CD4-positive, alpha-beta T cell treated with Interleukin-4 for 1 hour (primary cell): ENCODE data around the gene RBMS1.

ENCODE experiments used
- DNase-seq, 2 donors: peaks; one replicate each; pipeline ENCODE4 v3.0.0-alpha.2; 2020 to 2022

Gene RBMS1

DNA sequence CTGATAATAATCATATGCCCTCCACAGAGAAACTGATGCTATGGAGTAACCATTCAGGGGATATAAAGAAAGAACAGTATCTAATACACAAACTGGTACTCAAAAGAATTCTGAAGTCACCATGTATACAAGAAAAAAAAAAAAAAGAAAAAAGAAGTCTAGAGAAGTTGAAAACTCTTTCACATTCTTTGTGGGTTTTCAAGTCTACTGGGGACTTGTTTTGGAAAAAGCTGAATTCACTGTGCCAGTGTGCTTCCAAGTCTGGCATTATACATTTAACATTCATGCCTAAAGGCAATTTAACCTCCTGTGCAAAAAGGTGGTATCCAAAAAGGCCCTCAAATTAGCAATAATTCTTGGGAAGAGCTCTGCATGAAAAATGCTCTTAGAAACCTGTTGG lies 198.7 kb downstream of the RBMS1 start:
- DNase-seq, result no peak

DNA sequence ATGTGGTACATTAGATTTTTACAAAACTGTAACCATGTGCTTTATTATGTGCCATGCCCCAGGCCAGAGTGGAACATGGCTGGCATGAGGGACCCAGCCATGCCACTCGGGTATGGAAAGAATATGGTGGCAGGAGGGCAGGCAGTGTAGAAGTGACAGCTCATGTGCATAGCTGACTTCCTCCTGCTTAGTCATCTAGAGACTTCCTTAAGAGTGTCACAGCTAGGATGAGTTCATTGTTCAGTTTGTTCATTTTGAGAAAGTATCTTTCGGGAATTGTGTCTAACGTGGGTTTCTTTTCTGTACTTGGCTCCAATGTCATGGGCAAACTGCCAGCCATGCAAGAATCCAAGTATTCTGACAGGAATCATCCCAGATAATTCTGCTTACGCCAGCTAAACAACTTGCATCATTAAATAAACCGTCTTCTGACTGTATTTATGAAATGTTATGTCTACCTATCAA lies 199.2 kb downstream of the RBMS1 start:
- peak in 1 of 2 donors; percentile 16 for DNase-seq

DNA sequence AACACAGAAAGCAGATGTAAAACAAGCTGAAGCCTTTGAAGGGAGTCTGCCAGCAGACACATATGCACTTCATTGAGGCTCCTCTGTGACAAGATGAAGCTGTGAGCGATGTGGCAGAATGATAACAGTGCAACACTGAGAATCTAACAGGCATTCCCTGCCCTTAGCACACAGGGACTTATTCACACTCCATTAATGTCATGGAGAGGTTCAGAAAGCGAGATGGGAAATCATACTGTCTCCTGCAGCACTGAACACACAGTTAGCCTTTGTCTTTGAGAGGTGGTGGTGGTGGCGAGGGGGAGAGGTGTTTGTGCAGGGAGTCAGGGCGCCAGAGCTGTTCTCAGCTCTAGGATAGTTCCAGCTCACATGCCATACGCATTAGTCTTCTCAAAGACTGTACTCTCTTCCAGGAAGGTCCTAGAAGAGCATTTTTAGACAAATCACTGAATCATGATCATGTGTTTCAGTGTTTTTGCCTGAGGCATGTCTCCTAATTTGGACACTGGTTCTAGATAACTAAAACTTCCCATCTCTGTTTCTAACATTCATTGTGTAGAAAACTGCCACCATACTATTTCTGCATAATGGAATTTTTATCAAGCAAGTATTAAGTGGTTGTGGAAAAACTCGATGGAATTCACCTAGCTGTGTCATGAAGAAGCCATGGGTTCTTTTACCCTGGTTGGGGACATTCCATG lies 200.1 kb downstream of the RBMS1 start:
- no peak for DNase-seq

DNA sequence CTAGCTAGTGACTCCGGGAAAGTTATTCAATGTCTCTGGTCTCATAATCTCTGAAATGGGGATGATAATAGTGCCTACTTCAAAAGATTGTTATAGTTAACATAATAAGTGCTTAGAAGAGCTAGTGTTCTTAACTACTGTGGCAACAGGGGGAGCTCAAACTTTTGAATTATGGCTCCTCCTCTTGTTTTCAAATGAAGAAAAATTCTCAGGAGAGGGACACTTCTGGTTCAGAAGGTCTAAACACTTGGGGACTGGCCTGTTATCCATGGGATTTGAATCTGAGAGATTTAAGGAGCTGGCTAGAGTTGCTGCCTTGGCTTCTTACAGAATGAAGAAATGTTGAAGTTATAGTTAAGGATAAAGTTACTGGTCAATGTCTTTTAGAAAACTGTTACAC lies 201.4 kb downstream of the RBMS1 start:
- DNase-seq, result no peak

DNA sequence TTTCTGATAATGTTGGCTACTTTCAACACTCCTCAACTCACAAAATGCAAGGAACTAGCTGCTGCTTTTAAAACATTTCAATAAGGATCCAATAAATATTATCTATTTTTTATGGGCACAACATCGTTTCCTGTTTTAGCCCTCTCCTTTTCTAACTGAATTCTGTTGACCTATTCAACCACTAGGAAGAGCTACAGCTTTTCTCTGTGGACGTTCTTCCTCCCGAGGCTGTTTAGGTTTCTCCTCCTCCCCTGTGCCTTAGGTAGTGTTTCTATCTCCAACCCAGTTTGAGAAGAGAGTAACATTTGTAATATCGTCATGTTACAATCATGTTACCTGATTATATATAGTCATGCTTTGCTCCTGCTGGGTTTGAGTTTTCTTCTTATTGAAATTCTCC lies 202.2 kb downstream of the RBMS1 start:
- DNase-seq, result no peak

DNA sequence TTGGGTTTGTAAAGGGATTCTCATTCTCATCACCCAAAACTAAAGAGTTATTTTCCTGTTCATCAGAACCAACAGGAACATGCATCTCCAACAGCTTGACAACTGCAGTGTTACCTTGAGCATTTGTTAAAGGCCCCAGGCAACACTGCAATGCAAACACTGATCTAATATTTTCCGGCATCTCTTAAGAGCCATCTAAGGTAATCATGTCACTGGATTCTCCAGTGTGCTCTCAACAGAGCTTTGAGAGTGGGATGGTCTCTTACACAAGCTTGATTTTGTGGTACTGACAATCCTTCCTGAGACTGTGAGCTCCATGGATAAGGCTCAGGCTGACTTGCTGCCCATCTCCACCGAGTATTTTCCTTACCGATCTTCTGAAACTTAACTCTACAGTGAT lies 203.0 kb downstream of the RBMS1 start:
- no peak for DNase-seq

DNA sequence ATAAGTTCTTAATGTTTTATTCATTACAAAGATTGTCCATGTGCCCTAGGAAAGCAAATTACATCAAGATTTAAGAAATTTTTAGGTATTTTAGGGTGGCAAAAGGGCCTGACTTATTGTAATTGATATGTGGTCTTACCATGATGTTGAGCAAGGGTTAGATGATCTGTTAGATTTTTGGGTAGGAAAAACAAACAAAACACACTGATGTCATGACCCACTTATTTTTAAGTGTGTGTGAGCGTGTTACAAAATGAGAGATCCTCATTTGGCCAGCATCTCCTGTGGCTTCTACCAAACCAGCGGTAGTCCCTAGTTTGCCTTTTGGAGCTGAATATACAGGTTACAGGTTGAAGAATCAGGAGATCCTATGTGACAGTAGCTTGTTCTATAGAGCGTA lies 203.8 kb downstream of the RBMS1 start:
- no peak for DNase-seq

DNA sequence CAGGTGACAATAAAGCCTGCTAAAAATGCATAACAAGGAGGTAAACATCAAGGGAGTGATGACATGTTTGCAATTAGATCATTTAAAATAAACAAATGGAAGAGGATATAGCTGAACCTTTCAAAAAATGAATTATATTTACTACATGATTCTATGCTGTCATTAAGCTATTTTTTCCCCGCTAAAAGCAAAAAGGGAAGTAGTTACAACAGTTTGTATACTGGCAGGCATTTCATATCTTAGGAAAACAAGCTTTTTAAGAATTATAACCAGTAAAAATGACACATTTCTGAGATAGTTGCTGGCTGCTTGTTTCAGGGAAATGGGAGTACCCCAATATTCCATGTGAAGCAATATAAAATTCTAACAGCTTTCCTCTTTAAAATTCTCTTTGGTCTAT lies 204.5 kb downstream of the RBMS1 start:
- DNase-seq, result no peak

DNA sequence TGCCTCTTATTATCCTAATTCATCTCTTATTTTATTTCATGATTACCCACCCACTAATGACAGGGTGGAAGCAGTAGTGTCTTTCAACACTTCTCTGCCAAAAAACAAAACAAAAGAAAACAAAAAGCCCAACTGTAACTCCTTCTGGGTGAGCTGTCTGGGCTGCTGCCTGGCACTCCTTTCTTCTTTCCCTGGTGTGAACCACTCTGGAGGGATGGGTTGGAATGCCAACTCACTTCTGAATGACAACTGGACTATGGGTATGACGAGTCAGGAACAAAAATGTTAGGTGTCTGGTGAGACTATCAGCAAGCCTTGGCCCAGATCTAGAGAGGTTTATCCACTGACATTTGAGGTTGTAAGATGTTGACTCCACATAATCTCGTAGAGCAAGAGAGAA lies 205.3 kb downstream of the RBMS1 start:
- DNase-seq, result no peak

DNA sequence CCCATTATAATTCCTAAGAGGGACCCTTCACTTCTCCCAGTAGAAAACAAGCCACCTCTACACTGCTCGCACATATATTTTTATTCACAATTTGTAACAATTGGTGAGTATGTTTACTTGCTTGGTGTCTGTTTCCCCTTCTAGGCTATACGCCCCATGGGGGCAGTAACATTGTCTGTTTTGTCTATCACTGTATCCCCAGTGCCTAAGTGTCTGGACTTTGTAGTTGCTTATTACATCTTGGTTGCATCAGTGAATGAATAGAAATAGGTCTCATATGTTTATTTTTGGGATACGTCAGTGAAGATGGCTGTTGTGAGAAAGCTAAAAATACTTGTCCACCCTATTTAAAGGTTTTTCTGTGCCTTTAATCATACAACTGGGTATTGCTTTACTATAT lies 206.1 kb downstream of the RBMS1 start:
- DNase-seq, result no peak

DNA sequence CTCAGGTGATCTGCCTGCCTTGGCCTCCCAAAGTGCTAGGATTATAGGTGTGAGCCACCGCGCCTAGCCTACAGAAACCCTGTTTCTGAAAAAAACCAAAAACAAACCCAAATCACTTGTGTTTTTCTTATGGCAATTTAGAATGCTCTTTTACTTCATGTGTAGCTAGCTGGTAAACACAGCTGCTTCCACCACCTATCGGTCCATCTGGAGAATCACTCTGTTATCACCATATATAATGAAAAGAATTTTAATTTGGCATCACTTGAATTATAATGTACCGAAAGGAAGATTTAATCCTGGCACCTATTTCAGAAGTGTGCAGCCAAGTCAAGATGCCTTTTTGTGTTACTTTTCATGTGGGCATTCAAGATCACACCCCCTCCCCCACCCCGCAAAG lies 207.1 kb downstream of the RBMS1 start:
- no peak for DNase-seq

DNA sequence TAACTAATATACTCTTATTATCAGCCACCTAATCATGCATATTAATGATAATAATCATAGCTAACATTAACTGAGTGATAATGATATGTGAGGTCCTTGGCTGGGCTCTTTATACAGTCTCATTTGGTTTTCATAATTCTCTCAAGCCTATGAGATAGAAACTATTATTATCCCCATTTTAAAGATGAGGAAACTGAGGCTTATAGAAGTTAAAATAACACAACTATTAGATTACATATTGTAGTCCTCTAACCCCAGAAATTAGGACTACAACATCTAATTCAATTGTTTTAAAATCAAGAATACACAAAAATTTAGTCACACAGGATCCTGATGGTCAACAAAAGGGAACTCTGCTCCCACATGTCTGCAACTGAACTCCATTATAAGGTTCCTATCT lies 209.9 kb downstream of the RBMS1 start:
- no peak for DNase-seq

DNA sequence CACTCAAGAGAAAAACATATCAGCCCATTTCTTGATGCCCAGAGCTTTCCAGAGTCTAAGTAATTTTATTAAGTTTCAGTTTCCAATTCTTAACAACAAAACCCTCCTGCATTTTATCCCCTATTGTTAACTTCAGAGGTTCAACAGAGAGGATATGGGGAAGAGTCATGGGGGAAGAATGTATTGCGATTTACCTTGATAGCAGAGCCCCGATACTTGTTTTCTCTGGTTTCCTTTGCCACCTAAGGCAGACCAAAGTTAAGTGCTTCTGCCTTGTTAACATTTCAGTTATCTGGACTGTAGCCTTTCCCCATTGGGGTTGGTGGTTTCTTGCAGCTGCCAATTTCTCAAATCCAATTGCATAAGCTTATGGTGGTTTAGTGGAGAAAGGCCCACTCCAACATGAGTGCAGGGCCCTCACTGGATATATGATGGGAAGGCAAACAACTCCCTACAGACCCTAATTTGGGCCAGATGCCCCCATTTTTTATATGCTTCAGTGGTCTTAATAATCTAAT lies 211.5 kb downstream of the RBMS1 start:
- DNase-seq, result no peak

DNA sequence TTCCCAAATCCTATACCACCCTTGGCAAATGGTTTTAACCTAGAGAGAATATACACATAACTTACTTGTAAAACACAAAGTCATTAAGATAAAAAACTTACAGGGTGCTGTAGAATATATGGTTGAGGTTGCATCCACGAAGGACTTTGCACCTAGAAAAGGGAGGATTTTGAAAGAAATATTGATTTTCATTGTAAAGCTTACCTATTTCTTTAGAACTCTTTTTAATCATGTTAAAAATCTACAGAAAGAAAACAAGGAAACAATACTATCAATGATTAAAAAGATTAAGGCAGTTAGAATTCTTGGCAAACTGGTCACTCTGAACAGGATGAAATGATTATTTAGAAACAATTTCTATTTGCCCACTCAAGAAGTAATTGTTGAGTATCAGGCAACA lies 212.4 kb downstream of the RBMS1 start:
- no peak for DNase-seq

DNA sequence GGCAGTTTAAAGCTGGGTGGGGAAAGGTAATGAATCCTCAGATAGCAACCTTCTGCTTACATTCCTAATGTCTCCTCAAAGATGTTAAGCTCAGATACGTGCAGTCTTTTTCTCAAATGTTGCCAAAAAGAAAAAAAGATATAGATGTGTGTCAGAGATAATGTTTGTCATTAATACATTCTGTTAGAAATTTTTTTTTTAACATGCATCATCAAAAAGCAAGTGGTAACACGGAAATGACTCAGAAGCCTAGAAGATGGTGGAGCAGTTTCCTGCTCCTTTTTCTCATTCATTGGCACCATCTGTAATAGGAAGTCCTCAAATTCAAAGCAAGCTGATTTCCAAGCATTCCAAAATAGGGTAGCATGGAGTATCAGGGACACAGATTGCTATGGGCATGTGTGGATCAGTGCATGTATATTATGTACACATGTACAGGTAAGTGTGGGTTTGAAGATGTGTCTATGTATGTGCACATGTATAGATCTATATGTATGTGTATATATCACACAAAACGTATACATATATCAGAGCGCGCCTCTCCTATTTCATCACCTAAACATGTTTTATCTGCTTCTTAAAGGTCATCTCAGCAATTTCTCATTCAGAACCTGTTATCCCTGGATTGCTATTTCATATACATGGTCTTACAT lies 213.7 kb downstream of the RBMS1 start:
- DNase-seq, result peak in 1 of 2 donors; percentile 34

DNA sequence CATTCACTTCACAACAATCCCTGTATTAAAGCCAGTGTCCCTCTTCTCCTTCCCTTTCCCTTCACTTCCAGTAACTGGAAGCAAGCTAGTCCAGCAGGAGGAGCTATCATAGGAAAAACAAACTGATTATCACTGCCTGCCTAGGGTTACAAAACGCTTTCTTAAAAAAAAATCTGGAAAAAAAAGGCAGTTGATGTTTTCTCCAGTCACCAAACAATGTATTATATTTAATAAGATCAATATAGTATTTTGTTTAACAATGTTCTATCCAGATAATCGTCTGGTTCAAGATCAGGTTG lies 214.8 kb downstream of the RBMS1 start:
- DNase-seq, result no peak

DNA sequence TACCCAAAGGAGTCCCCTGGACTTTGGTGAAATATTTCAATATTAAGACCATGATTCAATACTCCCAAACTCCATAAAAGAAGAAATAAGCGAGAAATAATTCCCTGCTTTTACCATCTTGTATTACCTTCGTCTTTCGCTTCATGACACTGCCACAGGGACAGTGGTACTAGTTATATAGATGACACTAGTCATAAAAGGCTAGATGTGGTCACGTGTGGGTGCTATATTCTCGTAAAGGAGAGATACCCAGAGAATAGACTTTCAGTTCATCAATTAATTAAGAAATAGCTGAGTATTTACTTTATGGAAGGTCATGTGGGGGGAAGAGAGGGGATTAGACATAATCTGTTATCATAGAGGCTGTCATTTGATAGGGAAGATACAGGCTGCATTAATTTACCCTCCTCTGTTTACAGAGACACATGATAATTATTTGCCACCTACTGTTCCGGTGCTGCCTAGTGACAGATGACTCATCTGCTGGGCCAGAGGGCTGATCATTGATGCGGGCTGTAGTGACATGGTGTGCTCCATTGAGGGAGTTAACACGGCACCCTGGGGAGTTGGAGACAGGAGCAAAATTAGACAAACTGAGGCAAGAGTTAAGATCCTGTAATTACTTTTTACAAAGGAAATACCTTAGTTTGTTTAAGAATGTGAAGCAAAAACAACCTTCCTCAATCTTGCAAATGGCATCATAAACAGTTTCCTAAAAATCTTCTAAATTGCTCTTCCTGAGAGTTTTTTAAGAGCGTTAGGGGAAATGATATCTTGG lies 215.3 kb downstream of the RBMS1 start:
- DNase-seq, result no peak

DNA sequence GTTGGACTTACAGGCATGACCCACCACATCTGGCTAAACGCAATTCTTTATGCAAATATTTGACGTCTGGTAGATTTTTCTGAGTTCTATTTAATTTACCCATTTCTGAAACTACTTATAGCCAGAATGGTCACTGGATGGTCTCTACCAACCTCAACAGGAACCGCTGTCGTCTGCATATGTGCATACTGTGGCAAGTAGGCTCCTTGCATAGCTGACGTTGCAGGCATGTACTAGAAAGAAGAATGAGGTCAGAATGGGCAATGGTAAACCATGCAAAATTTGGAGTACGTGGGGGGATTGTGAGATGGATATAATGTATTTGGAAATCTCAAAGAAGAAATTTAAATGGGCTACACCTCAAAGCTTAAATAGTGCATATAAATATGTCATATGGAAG lies 216.5 kb downstream of the RBMS1 start:
- DNase-seq, result no peak

DNA sequence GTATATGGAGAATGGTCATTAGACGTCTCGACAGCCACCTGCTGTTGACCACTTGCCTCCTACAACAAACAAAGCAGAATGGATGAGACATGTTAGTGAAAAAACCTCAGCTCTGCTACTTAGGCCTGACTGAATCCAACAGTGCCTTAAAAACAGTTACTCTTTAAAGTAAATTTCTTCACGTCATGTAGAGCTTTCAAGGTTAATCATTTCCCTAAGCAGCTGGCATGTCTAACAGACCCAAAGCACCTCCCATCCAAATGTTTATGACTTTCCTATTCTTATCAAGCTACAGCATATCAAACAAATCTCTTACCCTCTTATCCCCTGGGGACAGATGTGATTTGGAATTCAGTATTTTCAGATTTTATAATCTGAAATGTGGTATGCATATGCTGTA lies 218.0 kb downstream of the RBMS1 start:
- no peak for DNase-seq

DNA sequence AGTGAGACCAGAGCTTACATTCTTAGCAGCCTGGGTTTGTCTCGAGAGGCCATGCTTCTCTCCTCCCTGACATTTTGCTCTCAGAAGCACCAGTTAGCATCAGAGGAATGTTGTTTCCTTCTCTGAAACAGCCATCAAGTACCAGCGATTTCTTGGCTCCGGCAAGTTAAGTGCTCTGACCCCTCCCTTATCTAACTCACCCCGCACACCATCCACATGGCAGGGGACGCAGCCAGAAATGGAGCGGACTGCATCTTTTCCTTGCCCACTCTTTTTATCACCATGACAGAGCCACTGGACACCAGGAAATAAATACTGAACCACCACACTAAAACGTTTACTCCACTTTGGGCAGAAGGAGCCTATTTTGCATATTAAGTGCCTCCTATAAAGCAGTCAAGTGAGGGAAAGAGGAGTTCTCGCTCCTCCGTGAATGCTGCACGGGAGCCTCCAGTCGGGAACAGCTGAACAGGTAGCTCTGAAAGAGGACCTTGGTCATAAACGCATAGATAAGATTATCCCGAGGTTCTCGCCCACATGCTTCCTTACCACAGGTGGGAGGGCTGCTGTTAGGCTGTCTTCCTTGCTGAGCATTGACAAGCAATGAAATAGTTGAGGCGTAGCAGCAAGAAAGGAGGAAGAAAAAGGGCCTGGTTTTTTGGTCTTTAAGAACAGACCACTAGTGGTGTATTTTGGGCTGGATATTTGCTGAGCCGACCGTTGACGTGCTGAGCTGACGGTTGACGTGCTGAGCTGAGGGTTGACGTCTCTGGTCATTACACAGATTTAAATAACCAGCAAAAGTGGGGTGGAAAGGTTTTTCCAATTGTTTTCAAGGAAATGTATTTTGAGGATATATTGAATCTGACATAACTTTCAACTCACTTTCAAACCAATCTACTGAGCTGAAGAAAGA lies 222.2 kb downstream of the RBMS1 start:
- no peak for DNase-seq

DNA sequence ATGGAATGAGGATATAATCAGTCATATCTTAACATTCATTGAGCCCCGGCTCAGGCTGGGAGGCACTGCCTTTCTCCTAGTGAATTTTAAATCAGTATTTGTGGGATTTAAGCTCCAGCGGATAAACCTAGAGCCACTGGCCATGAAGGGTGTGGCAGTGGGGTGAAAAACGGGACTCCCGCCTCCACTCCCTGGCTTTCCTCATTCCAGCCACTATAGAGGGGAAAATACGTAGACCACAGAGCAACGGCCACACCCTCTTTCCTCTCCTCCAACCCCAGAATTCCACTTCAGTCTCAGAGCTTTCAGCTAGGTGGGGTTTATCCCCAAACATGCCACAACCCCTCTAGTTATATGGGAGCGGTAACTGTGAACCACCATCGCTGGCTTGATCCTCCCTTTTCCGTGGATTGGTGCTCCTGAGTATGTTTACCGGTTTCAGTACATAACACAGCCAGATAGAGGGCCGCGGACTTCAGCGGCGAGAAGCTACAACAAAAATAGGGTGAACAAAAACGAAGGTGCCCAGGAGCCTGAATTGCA lies 223.0 kb downstream of the RBMS1 start:
- DNase-seq, result no peak

DNA sequence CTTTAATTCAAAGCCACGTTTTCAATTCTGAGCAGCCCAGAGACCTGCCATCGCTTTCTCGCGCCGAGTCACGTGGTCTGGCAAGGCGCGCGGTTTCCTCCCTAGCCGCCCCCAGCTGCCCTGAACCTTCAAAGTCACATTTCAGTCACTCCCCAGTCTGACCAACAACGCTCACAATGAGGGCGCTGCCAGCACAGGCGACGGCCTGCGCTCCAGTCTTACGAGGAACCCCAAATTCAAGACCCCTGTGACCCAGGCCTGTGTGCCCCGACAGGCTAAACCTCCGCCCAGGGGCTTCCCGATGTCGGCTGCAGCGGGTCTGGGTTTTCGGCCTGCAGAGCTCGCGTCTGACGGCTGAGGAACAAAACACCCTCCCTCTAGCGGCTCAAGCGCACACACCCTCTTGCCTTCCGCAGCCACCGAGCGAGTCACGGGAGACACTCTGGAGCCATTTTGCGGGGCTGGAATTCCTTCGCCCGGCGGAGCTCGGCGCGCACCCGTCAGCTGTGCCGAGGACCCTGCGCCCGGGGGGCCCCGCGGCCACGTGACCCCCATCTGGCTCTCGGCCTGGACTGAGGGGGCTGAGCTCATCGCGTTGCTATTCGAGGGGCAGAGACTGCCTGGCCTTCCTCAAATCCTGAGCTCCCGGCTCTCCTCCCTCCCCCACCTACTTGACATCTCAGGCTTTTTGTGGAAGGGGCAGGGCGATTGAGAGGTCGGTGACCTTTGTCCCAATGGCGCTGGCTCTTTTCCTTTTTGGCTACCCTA lies 223.6 kb downstream of the RBMS1 start:
- DNase-seq, result peak; percentile 62 to 67
